Activated CD8-positive, alpha-beta memory T cell treated with anti-CD3 and anti-CD28 coated beads, Interleukin-2, amount 50 U/mL, for 24 hours (primary cell): ENCODE data around the gene ABCC1.
"Not testable (repeated sequence)": the region's sequence is repeated elsewhere in the genome, so short reads cannot be mapped to it uniquely, and the experiment has no call there.

Source experiments
- DNase-seq: peaks from one replicate; pipeline ENCODE4 v3.0.0-alpha.2; 2020; ENCODE audit errors: extremely low read depth

The ABCC1 gene

GRCh38 chr16:16082255-16082654 lies 132.8 kb downstream of the ABCC1 start:
- no peak for DNase-seq

- DNase-seq, result no peak
Observed at GRCh38 chr16:16083421-16084156, 134.2 kb downstream of the ABCC1 start.

GRCh38 chr16:16084874-16085273 lies 135.5 kb downstream of the ABCC1 start:
- no peak for DNase-seq

- DNase-seq, result no peak
Observed at GRCh38 chr16:16086653-16087446, 137.4 kb downstream of the ABCC1 start.

- no peak for DNase-seq
Observed at GRCh38 chr16:16090238-16090637, 140.8 kb downstream of the ABCC1 start.

- DNase-seq, result no peak
Observed at GRCh38 chr16:16092925-16093627, 143.7 kb downstream of the ABCC1 start.

- DNase-seq, result no peak
Observed at GRCh38 chr16:16093628-16094332, 144.4 kb downstream of the ABCC1 start.

GRCh38 chr16:16095646-16096045 lies 146.2 kb downstream of the ABCC1 start:
- DNase-seq, result no peak

- no peak for DNase-seq
Observed at GRCh38 chr16:16096121-16096857, 146.9 kb downstream of the ABCC1 start.

- DNase-seq, result no peak
Observed at GRCh38 chr16:16096858-16097213, 147.4 kb downstream of the ABCC1 start.

GRCh38 chr16:16099320-16099719 lies 149.9 kb downstream of the ABCC1 start:
- no peak for DNase-seq

- DNase-seq, result no peak
Observed at GRCh38 chr16:16100631-16101030, 151.2 kb downstream of the ABCC1 start.

- DNase-seq, result no peak
Observed at GRCh38 chr16:16101585-16101984, 152.2 kb downstream of the ABCC1 start.

GRCh38 chr16:16102738-16103137 lies 153.3 kb downstream of the ABCC1 start:
- DNase-seq, result no peak

- not testable (repeated sequence) for DNase-seq
Observed at GRCh38 chr16:16104132-16104803, 154.9 kb downstream of the ABCC1 start.

- DNase-seq, result not testable (repeated sequence)
Observed at GRCh38 chr16:16104804-16105141, 155.4 kb downstream of the ABCC1 start.

GRCh38 chr16:16105646-16106045 lies 156.2 kb downstream of the ABCC1 start:
- DNase-seq, result no peak

GRCh38 chr16:16106466-16106865 lies 157.1 kb downstream of the ABCC1 start:
- no peak for DNase-seq

GRCh38 chr16:16107839-16108238 lies 158.4 kb downstream of the ABCC1 start:
- DNase-seq, result no peak

GRCh38 chr16:16108759-16109158 lies 159.3 kb downstream of the ABCC1 start:
- DNase-seq, result no peak
